Parathyroid adenoma (tissue), 2 donors: ENCODE results near the gene CSMD2.
"Not testable (repeated sequence)": the region's sequence is repeated elsewhere in the genome, so short reads cannot be mapped to it uniquely, and the experiment has no call there.

Experiments
- H2AFZ ChIP-seq: fragments of 300-600 bp; sonication (generic); one replicate; pipeline ENCODE4 v1.7.0; 2017; ENCODE audit warnings: antibody characterized with exemption, mild to moderate bottlenecking
- H3K27ac ChIP-seq: fragments of 300-600 bp; sonication (generic); one replicate; pipeline ENCODE4 v1.7.0; 2017
- H3K27me3 ChIP-seq: fragments of 300-600 bp; sonication (generic); one replicate; pipeline ENCODE4 v1.7.0; 2017; ENCODE audit warnings: low read length; ENCODE audit not compliant: control insufficient read depth, insufficient read depth
- H3K36me3 ChIP-seq: fragments of 300-600 bp; sonication (generic); one replicate; pipeline ENCODE4 v1.7.0; 2017; ENCODE audit warnings: low read length; ENCODE audit not compliant: control insufficient read depth, insufficient read depth
- H3K4me1 ChIP-seq: fragments of 300-600 bp; sonication (generic); one replicate; pipeline ENCODE4 v1.7.0; 2017; ENCODE audit warnings: control low read depth
- H3K4me2 ChIP-seq: fragments of 300-600 bp; sonication (generic); one replicate; pipeline ENCODE4 v1.7.0; 2017; ENCODE audit warnings: low read length
- H3K4me3 ChIP-seq: fragments of 300-600 bp; sonication (generic); one replicate; pipeline ENCODE4 v1.7.0; 2017; ENCODE audit warnings: low read depth, low read length
- H3K79me2 ChIP-seq: fragments of 300-600 bp; sonication (generic); one replicate; pipeline ENCODE4 v1.7.0; 2017; ENCODE audit warnings: control low read depth
- H3K9ac ChIP-seq: fragments of 300-600 bp; sonication (generic); one replicate; pipeline ENCODE4 v1.7.0; 2017; ENCODE audit warnings: mild to moderate bottlenecking
- H3K9me3 ChIP-seq: fragments of 300-600 bp; sonication (generic); one replicate; pipeline ENCODE4 v1.7.0; 2017; ENCODE audit warnings: low read length; ENCODE audit not compliant: control insufficient read depth
- CTCF ChIP-seq: fragments of 300-600 bp; sonication (generic); IDR thresholded peaks from one replicate; pipeline ENCODE4 v1.7.0; 2017; ENCODE audit warnings: antibody characterized with exemption, mild to moderate bottlenecking
- donor health status: primary hyperparathyroidism.

The CSMD2 gene

GRCh38 chr1:33512226-33513011 lies 652.6 kb downstream of the CSMD2 start:
- Histone ChIP-seq H3K79me2 (no peaks in the 10 kb centered on the region), H3K9me3 (no peaks in the 10 kb centered on the region)

GRCh38 chr1:33509276-33509675 lies 655.8 kb downstream of the CSMD2 start:
- H3K4me2 ChIP-seq, H3K4me3 ChIP-seq, H3K9me3 ChIP-seq, H3K4me1 ChIP-seq, H3K27ac ChIP-seq, H2AFZ ChIP-seq, H3K79me2 ChIP-seq, H3K36me3 ChIP-seq, H3K27me3 ChIP-seq, H3K9ac ChIP-seq: not testable (repeated sequence)

More at GRCh38 chr1:33512226-33513011, 652.6 kb downstream of the CSMD2 start:
- Histone ChIP-seq H2AFZ (no peak overlapping the region), H3K27me3 (no peaks in the 10 kb centered on the region), H3K4me3 (no peak overlapping the region), H3K9ac (no peak overlapping the region), H3K4me2 (no peak overlapping the region), H3K36me3 (no peaks in the 10 kb centered on the region), H3K4me1 (no peaks in the 10 kb centered on the region), H3K27ac (no peak overlapping the region)
- no peak for TF ChIP-seq CTCF

DNA sequence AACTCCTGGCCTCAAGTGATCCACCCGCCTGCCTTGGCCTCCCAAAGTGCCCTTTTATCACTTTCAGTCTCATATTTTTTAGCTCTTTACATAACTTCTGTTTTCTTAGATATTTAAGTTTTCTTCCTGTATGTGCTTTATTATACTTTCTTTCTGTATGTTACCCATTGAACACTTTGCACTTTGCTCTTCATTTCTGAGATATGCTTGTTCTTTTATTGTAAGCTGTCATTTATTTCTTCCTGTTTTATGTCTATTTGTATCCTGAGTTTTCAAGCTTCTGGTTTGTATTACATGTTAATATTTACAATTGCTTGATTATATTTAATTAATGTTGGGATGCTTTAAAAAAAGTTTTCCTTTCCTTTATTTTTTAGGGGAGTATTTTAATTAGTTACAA lies 656.9 kb downstream of the CSMD2 start:
- no peak overlapping the region for H2AFZ ChIP-seq
- no peak for TF ChIP-seq CTCF

DNA sequence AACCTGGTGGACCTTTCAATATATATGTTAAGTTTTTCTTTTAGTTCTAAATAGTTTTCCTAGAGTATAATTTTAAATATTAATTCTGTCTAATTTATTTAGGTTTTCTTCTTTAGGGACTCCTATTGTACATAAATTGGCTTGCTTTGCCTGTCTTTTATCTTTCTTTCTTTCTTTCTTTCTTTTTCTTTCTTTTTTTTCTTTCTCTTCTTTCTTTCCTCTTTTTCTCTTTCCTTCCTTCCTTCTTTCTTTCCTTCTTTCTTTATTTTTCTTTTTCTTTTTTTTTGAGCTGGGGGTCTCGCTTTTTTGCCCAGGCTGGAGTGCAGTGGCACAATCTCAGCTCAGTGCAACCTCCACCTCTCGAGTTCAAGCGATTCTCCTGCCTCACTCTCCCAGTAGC lies 657.4 kb downstream of the CSMD2 start:
- no peaks in the 10 kb centered on the region for H3K9me3 ChIP-seq
- H3K9ac ChIP-seq, result no peak overlapping the region
- no peaks in the 10 kb centered on the region for H3K79me2 ChIP-seq
- H3K4me3 ChIP-seq, result no peak overlapping the region
- no peak overlapping the region for H3K27ac ChIP-seq
- no peak for TF ChIP-seq CTCF
- H3K4me1 ChIP-seq, result no peaks in the 10 kb centered on the region
- H3K36me3 ChIP-seq, result no peaks in the 10 kb centered on the region
- H2AFZ ChIP-seq, result no peak overlapping the region
- H3K4me2 ChIP-seq, result no peak overlapping the region
- no peaks in the 10 kb centered on the region for H3K27me3 ChIP-seq

More for the DNA sequence above, 656.9 kb downstream of the CSMD2 start:
- Histone ChIP-seq H3K36me3 (no peaks in the 10 kb centered on the region), H3K9me3 (no peaks in the 10 kb centered on the region), H3K4me1 (no peaks in the 10 kb centered on the region), H3K9ac (no peak overlapping the region), H3K4me2 (no peak overlapping the region), H3K27ac (no peak overlapping the region), H3K27me3 (no peaks in the 10 kb centered on the region), H3K79me2 (no peaks in the 10 kb centered on the region), H3K4me3 (no peak overlapping the region)

DNA sequence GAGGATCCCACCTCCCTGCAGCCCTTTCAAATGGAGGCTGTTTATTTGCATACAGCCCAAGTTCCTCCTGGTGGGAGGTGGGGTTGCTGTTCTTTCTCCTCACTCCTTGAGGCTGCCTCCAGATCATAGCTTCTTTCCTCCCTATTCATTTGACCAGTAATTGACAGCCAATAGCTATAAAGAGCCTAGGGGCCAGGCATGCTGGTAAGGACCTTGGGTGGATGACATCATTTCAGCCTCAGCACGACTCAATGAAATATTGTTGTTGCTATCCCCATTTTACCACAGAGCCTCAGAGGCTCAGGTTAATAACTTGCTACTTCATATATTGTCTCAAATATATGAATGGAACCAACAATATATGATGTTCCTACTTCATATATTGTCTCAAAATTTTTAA lies 661.5 kb downstream of the CSMD2 start:
- Histone ChIP-seq H3K27ac (no peak overlapping the region), H3K4me2 (no peak overlapping the region), H3K4me1 (no peaks in the 10 kb centered on the region), H3K36me3 (no peaks in the 10 kb centered on the region), H3K9me3 (no peaks in the 10 kb centered on the region), H3K9ac (no peak overlapping the region), H3K79me2 (no peaks in the 10 kb centered on the region), H3K27me3 (no peaks in the 10 kb centered on the region), H2AFZ (no peak overlapping the region), H3K4me3 (no peak overlapping the region)
- no peak for TF ChIP-seq CTCF
